Stimulated activated CD8-positive, alpha-beta memory T cell treated with anti-CD3 and anti-CD28 coated beads, Interleukin-12 subunit alpha, Interleukin-12 subunit beta, amount 100 ng/mL, for 24 hours (primary cell): ENCODE data around the gene BTBD9.

Source experiments
- DNase-seq: peaks from one replicate; pipeline ENCODE4 v3.0.0-alpha.2; 2020; ENCODE audit errors: extremely low read depth

BTBD9 gene

GRCh38 chr6:38555606-38556005, 84.1 kb downstream of the BTBD9 start:
- DNase-seq, result no peak

GRCh38 chr6:38554700-38555413, 84.9 kb downstream of the BTBD9 start:
- DNase-seq, result no peak

- no peak for DNase-seq
Observed at GRCh38 chr6:38554014-38554413, 85.7 kb downstream of the BTBD9 start.

- no peak for DNase-seq
Observed at GRCh38 chr6:38552121-38552520, 87.6 kb downstream of the BTBD9 start.

- DNase-seq, result no peak
Observed at GRCh38 chr6:38549795-38550194, 89.9 kb downstream of the BTBD9 start.

- no peak for DNase-seq
Observed at GRCh38 chr6:38549180-38549579, 90.5 kb downstream of the BTBD9 start.

- DNase-seq, result no peak
Observed at GRCh38 chr6:38543022-38543421, 96.7 kb downstream of the BTBD9 start.

GRCh38 chr6:38542031-38542430, 97.7 kb downstream of the BTBD9 start:
- no peak for DNase-seq

GRCh38 chr6:38533064-38533463, 106.7 kb downstream of the BTBD9 start:
- no peak for DNase-seq

GRCh38 chr6:38531134-38531533, 108.6 kb downstream of the BTBD9 start:
- no peak for DNase-seq

GRCh38 chr6:38528196-38528965, 111.3 kb downstream of the BTBD9 start:
- DNase-seq, result no peak

- no peak for DNase-seq
Observed at GRCh38 chr6:38527371-38527770, 112.4 kb downstream of the BTBD9 start.

- DNase-seq, result no peak
Observed at GRCh38 chr6:38525888-38526287, 113.8 kb downstream of the BTBD9 start.

GRCh38 chr6:38524436-38525145, 115.1 kb downstream of the BTBD9 start:
- no peak for DNase-seq

- no peak for DNase-seq
Observed at GRCh38 chr6:38522322-38522721, 117.4 kb downstream of the BTBD9 start.

- no peak for DNase-seq
Observed at GRCh38 chr6:38518511-38519304, 121.0 kb downstream of the BTBD9 start.

- DNase-seq, result no peak
Observed at GRCh38 chr6:38517005-38517404, 122.7 kb downstream of the BTBD9 start.

- DNase-seq, result no peak
Observed at GRCh38 chr6:38514399-38514798, 125.3 kb downstream of the BTBD9 start.

GRCh38 chr6:38512211-38512610, 127.5 kb downstream of the BTBD9 start:
- DNase-seq, result no peak

GRCh38 chr6:38510205-38510604, 129.5 kb downstream of the BTBD9 start:
- DNase-seq, result no peak

GRCh38 chr6:38509713-38510112, 130.0 kb downstream of the BTBD9 start:
- DNase-seq, result no peak

GRCh38 chr6:38508894-38509293, 130.8 kb downstream of the BTBD9 start:
- no peak for DNase-seq
